BE2C (cell line): ENCODE measurements around the gene CALML4.

ENCODE experiments used
- DNase-seq: peaks from one replicate; pipeline ENCODE4 v3.0.0-alpha.2; 2020
- H3K27me3 ChIP-seq: fragments of 250-450 bp; sonication (Bioruptor Pico); 2 replicates; pipeline ENCODE4 v1.5.1; 2020; ENCODE audit warnings: mild to moderate bottlenecking
- H3K36me3 ChIP-seq: fragments of 250-450 bp; sonication (Bioruptor Pico); 2 replicates; pipeline ENCODE4 v1.5.1; 2020; ENCODE audit warnings: mild to moderate bottlenecking
- H3K4me1 ChIP-seq: fragments of 250-450 bp; sonication (Bioruptor Pico); 2 replicates; pipeline ENCODE4 v1.5.1; 2020
- H3K4me3 ChIP-seq: 2 replicates; pipeline ENCODE4 v1.5.1; 2011; ENCODE audit warnings: low read depth, low read length
- H3K9me3 ChIP-seq: fragments of 250-450 bp; sonication (Bioruptor Pico); 2 replicates; pipeline ENCODE4 v1.5.1; 2020
- CTCF ChIP-seq: IDR thresholded peaks from 2 replicates; pipeline ENCODE4 v1.5.1; 2012; ENCODE audit warnings: mild to moderate bottlenecking, low read depth, low read length

Gene CALML4

GRCh38 chr15:68211656-68212320 lies 6.7 kb upstream of the CALML4 start:
- H3K4me3 ChIP-seq, result no peak overlapping the region
- H3K27me3 ChIP-seq, result no peaks in the 10 kb centered on the region
- no peak for DNase-seq
- no peak for TF ChIP-seq CTCF
- H3K36me3 ChIP-seq, result peaks cover 52% of the 10 kb centered on the region
- no peaks in the 10 kb centered on the region for H3K4me1 ChIP-seq
- no peaks in the 10 kb centered on the region for H3K9me3 ChIP-seq

- peak; percentile 89 for DNase-seq
- no peaks in the 10 kb centered on the region for H3K9me3 ChIP-seq
- no peak overlapping the region for H3K4me3 ChIP-seq
- peaks cover 49% of the 10 kb centered on the region for H3K36me3 ChIP-seq
- H3K4me1 ChIP-seq, result no peaks in the 10 kb centered on the region
- H3K27me3 ChIP-seq, result no peaks in the 10 kb centered on the region
- peak; percentile 83 for TF ChIP-seq CTCF
These were observed 5.9 kb upstream of the CALML4 start for GRCh38 chr15:68210821-68211655.

GRCh38 chr15:68210409-68210756 lies 5.3 kb upstream of the CALML4 start:
- no peak for DNase-seq
- H3K4me3 ChIP-seq, result no peak overlapping the region
- no peaks in the 10 kb centered on the region for H3K27me3 ChIP-seq
- H3K36me3 ChIP-seq, result peaks cover 54% of the 10 kb centered on the region
- H3K9me3 ChIP-seq, result no peaks in the 10 kb centered on the region
- no peaks in the 10 kb centered on the region for H3K4me1 ChIP-seq
- TF ChIP-seq CTCF, result no peak

GRCh38 chr15:68209735-68210408 lies 4.7 kb upstream of the CALML4 start:
- Histone ChIP-seq H3K9me3 (no peaks in the 10 kb centered on the region), H3K36me3 (peaks cover 55% of the 10 kb centered on the region), H3K4me3 (no peak overlapping the region), H3K27me3 (no peaks in the 10 kb centered on the region), H3K4me1 (no peaks in the 10 kb centered on the region)
- DNase-seq, result no peak
- no peak for TF ChIP-seq CTCF

- no peak for TF ChIP-seq CTCF
- no peaks in the 10 kb centered on the region for H3K9me3 ChIP-seq
- no peaks in the 10 kb centered on the region for H3K27me3 ChIP-seq
- no peaks in the 10 kb centered on the region for H3K4me1 ChIP-seq
- H3K4me3 ChIP-seq, result no peak overlapping the region
- H3K36me3 ChIP-seq, result peaks cover 58% of the 10 kb centered on the region
- DNase-seq, result no peak
These were observed 4.1 kb upstream of the CALML4 start for GRCh38 chr15:68209272-68209671.
